Osteocyte (in vitro differentiated cells): Measurements from ENCODE around the gene ZPBP. TPM values are rescaled to one million over a fixed set of nuclear protein-coding genes. Genes with fewer than 3 reads are reported as not detected.

Experiments used
- DNase-seq: peaks from one replicate; pipeline ENCODE4 v3.0.0; 2021; ENCODE audit warnings: mixed read lengths; ENCODE audit not compliant: unreplicated experiment; ENCODE audit errors: extremely low spot score
- H3K27ac Mint-ChIP-seq: one replicate; pipeline ENCODE4 v1.8.0; 2021; ENCODE audit warnings: mild to moderate bottlenecking, mixed read lengths; ENCODE audit not compliant: unreplicated experiment
- H3K27me3 Mint-ChIP-seq: one replicate; pipeline ENCODE4 v1.8.0; 2021; ENCODE audit warnings: mixed read lengths; ENCODE audit not compliant: unreplicated experiment
- H3K36me3 Mint-ChIP-seq: one replicate; pipeline ENCODE4 v1.8.0; 2021; ENCODE audit warnings: mixed read lengths; ENCODE audit not compliant: unreplicated experiment
- H3K4me1 Mint-ChIP-seq: one replicate; pipeline ENCODE4 v1.8.0; 2021; ENCODE audit warnings: mixed read lengths; ENCODE audit not compliant: unreplicated experiment
- H3K4me3 Mint-ChIP-seq: one replicate; pipeline ENCODE4 v1.8.0; 2021; ENCODE audit warnings: mild to moderate bottlenecking, moderate library complexity, mixed read lengths; ENCODE audit not compliant: unreplicated experiment
- H3K9me3 Mint-ChIP-seq: one replicate; pipeline ENCODE4 v1.8.0; 2021; ENCODE audit warnings: mixed read lengths; ENCODE audit not compliant: unreplicated experiment
- CTCF ChIP-seq: fragments of 200-600 bp; sonication (generic); IDR thresholded peaks from 2 replicates; pipeline ENCODE4 v1.5.0; 2021; ENCODE audit warnings: antibody characterized with exemption, mild to moderate bottlenecking, moderate library complexity
- total RNA-seq: library from RNA; stranded (reverse); gene quantifications from 2 replicates; pipeline ENCODE4 v1.2.1, GENCODE V29; 2021

Gene ZPBP
- total RNA-seq, 1 donor from 2014 or later, result not detected

- Mint-ChIP-seq H3K27me3 (peaks cover 8% of the 10 kb centered on the region), H3K4me1 (peaks cover 2% of the 10 kb centered on the region), H3K27ac (no peak overlapping the region), H3K36me3 (no peaks in the 10 kb centered on the region), H3K4me3 (no peak overlapping the region), H3K9me3 (no peaks in the 10 kb centered on the region)
- no peak for TF ChIP-seq CTCF
- DNase-seq, result no peak
These were observed 47.6 kb upstream of the ZPBP start for GRCh38 chr7:50140688-50141087.

- H3K4me3 Mint-ChIP-seq, result no peak overlapping the region
- no peaks in the 10 kb centered on the region for H3K36me3 Mint-ChIP-seq
- no peaks in the 10 kb centered on the region for H3K9me3 Mint-ChIP-seq
These were observed 45.1 kb upstream of the ZPBP start for GRCh38 chr7:50138101-50138500.

GRCh38 chr7:50125766-50126165 lies 32.7 kb upstream of the ZPBP start:
- H3K36me3 Mint-ChIP-seq, result no peaks in the 10 kb centered on the region
- H3K9me3 Mint-ChIP-seq, result no peaks in the 10 kb centered on the region
- peaks cover 4% of the 10 kb centered on the region for H3K27me3 Mint-ChIP-seq
- H3K4me1 Mint-ChIP-seq, result no peaks in the 10 kb centered on the region
- DNase-seq, result no peak
- no peak overlapping the region for H3K27ac Mint-ChIP-seq
- TF ChIP-seq CTCF, result no peak
- H3K4me3 Mint-ChIP-seq, result no peak overlapping the region

More at GRCh38 chr7:50138101-50138500, 45.1 kb upstream of the ZPBP start:
- Mint-ChIP-seq H3K4me1 (peaks cover 2% of the 10 kb centered on the region), H3K27ac (no peak overlapping the region), H3K27me3 (peaks cover 8% of the 10 kb centered on the region)
- no peak for TF ChIP-seq CTCF
- DNase-seq, result no peak

GRCh38 chr7:50121286-50121685 lies 28.2 kb upstream of the ZPBP start:
- no peaks in the 10 kb centered on the region for H3K27me3 Mint-ChIP-seq
- H3K9me3 Mint-ChIP-seq, result no peaks in the 10 kb centered on the region
- no peak overlapping the region for H3K27ac Mint-ChIP-seq
- no peaks in the 10 kb centered on the region for H3K36me3 Mint-ChIP-seq
- DNase-seq, result no peak
- no peak overlapping the region for H3K4me3 Mint-ChIP-seq
- H3K4me1 Mint-ChIP-seq, result no peaks in the 10 kb centered on the region
- TF ChIP-seq CTCF, result no peak

GRCh38 chr7:50119815-50120637 lies 27.0 kb upstream of the ZPBP start:
- H3K36me3 Mint-ChIP-seq, result no peaks in the 10 kb centered on the region
- no peaks in the 10 kb centered on the region for H3K4me1 Mint-ChIP-seq
- no peak for DNase-seq
- no peaks in the 10 kb centered on the region for H3K9me3 Mint-ChIP-seq
- no peak overlapping the region for H3K4me3 Mint-ChIP-seq
- no peaks in the 10 kb centered on the region for H3K27me3 Mint-ChIP-seq
- H3K27ac Mint-ChIP-seq, result no peak overlapping the region
- TF ChIP-seq CTCF, result no peak
